Aorta (tissue), 5 donors: ENCODE data around the gene HOXA9. TPM values are rescaled to one million over a fixed set of nuclear protein-coding genes. Genes with fewer than 3 reads are reported as not detected.
A peak's percentile ranks its signal among the peaks of the same experiment; 100 is the strongest.

Experiments
- ATAC-seq: fragments of 200-7000 bp; cut with Tn5 transposase; one replicate; pipeline ENCODE4 v1.9.1; 2022; ENCODE audit warnings: moderate library complexity; ENCODE audit not compliant: low FRiP score
- DNase-seq, 2 donors: peaks; one replicate each; pipeline ENCODE4 v3.0.0-alpha.2; 2020
- H3K27ac ChIP-seq, 2 donors: one replicate each; pipeline ENCODE4 v1.5.1; 2013; ENCODE audit warnings: low read length in 2 of 2, mild to moderate bottlenecking in 2 of 2, moderate library complexity in 2 of 2, control low read depth in 1 of 2, inconsistent platforms in 1 of 2, low read depth in 1 of 2
- H3K27me3 ChIP-seq, 2 donors: one replicate each; pipeline ENCODE4 v1.6.1; 2013; ENCODE audit warnings: control low read depth in 1 of 2, low read length in 1 of 2, mild to moderate bottlenecking in 1 of 2, moderate library complexity in 1 of 2; ENCODE audit not compliant: insufficient read depth in 2 of 2, control insufficient read depth in 1 of 2
- H3K36me3 ChIP-seq, 2 donors: one replicate each; pipeline ENCODE4 v1.6.1; 2013; ENCODE audit warnings: control low read depth in 1 of 2, low read length in 1 of 2, mild to moderate bottlenecking in 1 of 2; ENCODE audit not compliant: insufficient read depth in 2 of 2, control insufficient read depth in 1 of 2
- H3K4me1 ChIP-seq, 2 donors: one replicate each; pipeline ENCODE4 v1.6.1; 2013; ENCODE audit warnings: low read length in 2 of 2, control low read depth in 1 of 2, mild to moderate bottlenecking in 1 of 2, moderate library complexity in 1 of 2; ENCODE audit not compliant: insufficient read depth in 2 of 2, control insufficient read depth in 1 of 2
- H3K4me3 ChIP-seq, 2 donors: one replicate each; pipeline ENCODE4 v1.5.1; 2013; ENCODE audit warnings: low read length in 2 of 2, control low read depth in 1 of 2, mild to moderate bottlenecking in 1 of 2
- H3K9me3 ChIP-seq: one replicate; pipeline ENCODE4 v1.6.1; 2013; ENCODE audit warnings: mild to moderate bottlenecking, low read length; ENCODE audit not compliant: control insufficient read depth
- WGBS, 2 donors: extraction: QIAGEN DNeasy Blood & Tissue Kit; methylation state at CpG; one replicate each; pipeline ENCODE4 v1.1.7; 2013; 5-methylcytosine and 5-hydroxymethylcytosine counted together
- intact Hi-C, 2 donors: fragments of 100-400 bp; cut with DNase I; formaldehyde crosslinking; loops; one replicate each; pipeline versions ENCODE4 v1.14.2 to v1.15.0; 2022
- polyA plus RNA-seq, 2 donors: library from polyadenylated mRNA; stranded (reverse); fragments of 200-250 nt; gene quantifications; one replicate each; pipeline ENCODE4 v1.2.3, GENCODE V29; 2013
- total RNA-seq, 2 donors: library from RNA; stranded (reverse); fragmentation: NEBNext Ultra II Directional; extraction: Animal tissue kit (Norgen Biotek cat#: 25700); gene quantifications; one replicate each; pipeline ENCODE4 v1.2.1, GENCODE V29; 2021
- donor health status: healthy with polysubstance abuse.
- donor health status: Bipolar disorder and iron deficiency.
- donor health status: DM: no; HTN: no; CAD: no.
- donor health status: DM: no; HTN: no; CAD: no.
- donor health status: DM: yes; HTN: yes; CAD: no.

The HOXA9 gene
- total and polyA plus RNA-seq, 4 donors, result 1.5 to 5.8 (median 2.4) TPM

- ATAC-seq (no peak), DNase-seq (no peak)
- intact Hi-C loops, result loop anchor here (5.0 to 10.0 kb wide), 4 partner anchors 717 to 897 kb away; no protein-coding TSS in a partner anchor
- WGBS, 2 donors, result 29 to 30% methylated on average over 18 of the region's 18 CpGs
- H3K4me1 ChIP-seq, result no peaks in the 10 kb centered on the region
- no peak overlapping the region for H3K4me3 ChIP-seq
- no peaks in the 10 kb centered on the region for H3K36me3 ChIP-seq
- H3K27ac ChIP-seq, result no peak overlapping the region
- no peaks in the 10 kb centered on the region for H3K9me3 ChIP-seq
- H3K27me3 ChIP-seq, result peaks cover 0 to 2% of the 10 kb centered on the region in 2 donors
Measured at GRCh38 chr7:27197137-27198042, 32.1 kb upstream of the HOXA9 start.

GRCh38 chr7:27196287-27196767, 31.0 kb upstream of the HOXA9 start:
- Histone ChIP-seq H3K4me1 (no peaks in the 10 kb centered on the region), H3K27me3 (peaks cover 0 to 2% of the 10 kb centered on the region in 2 donors), H3K27ac (no peak overlapping the region), H3K4me3 (no peak overlapping the region), H3K36me3 (no peaks in the 10 kb centered on the region), H3K9me3 (no peaks in the 10 kb centered on the region)
- ATAC-seq (peak; percentile 71), DNase-seq (peak; percentile 88 to 95)
- intact Hi-C loops, result loop anchor here (5.0 to 10.0 kb wide), 4 partner anchors 718 to 898 kb away; no protein-coding TSS in a partner anchor
- 4 to 5% methylated on average over 6 of the region's 6 CpGs for WGBS, 2 donors

GRCh38 chr7:27194686-27195379, 29.5 kb upstream of the HOXA9 start:
- intact Hi-C loops, result loop anchor here (5.0 to 10.0 kb wide), 4 partner anchors 720 to 900 kb away; no protein-coding TSS in a partner anchor
- no peak overlapping the region for H3K4me3 ChIP-seq
- no peak overlapping the region for H3K27ac ChIP-seq
- no peaks in the 10 kb centered on the region for H3K9me3 ChIP-seq
- ATAC-seq (no peak), DNase-seq (no peak)
- 34 to 41% methylated on average over 9 of the region's 9 CpGs for WGBS, 2 donors
- no peaks in the 10 kb centered on the region for H3K36me3 ChIP-seq
- no peaks in the 10 kb centered on the region for H3K4me1 ChIP-seq
- H3K27me3 ChIP-seq, result peaks cover 0 to 2% of the 10 kb centered on the region in 2 donors

GRCh38 chr7:27194002-27194352, 28.6 kb upstream of the HOXA9 start:
- no peak for ATAC-seq
- H3K27me3 ChIP-seq, result peaks cover 0 to 2% of the 10 kb centered on the region in 2 donors
- WGBS, 2 donors, result 61 to 75% methylated on average over 2 of the region's 2 CpGs
- no peaks in the 10 kb centered on the region for H3K36me3 ChIP-seq
- intact Hi-C loops, result loop anchor here (10.0 kb wide), 2 partner anchors 721 to 901 kb away; no protein-coding TSS in a partner anchor
- no peak for DNase-seq
- no peaks in the 10 kb centered on the region for H3K4me1 ChIP-seq
- no peaks in the 10 kb centered on the region for H3K9me3 ChIP-seq
- no peak overlapping the region for H3K4me3 ChIP-seq
- no peak overlapping the region for H3K27ac ChIP-seq

GRCh38 chr7:27193335-27194001, 28.1 kb upstream of the HOXA9 start:
- H3K27me3 ChIP-seq, result peaks cover 0 to 2% of the 10 kb centered on the region in 2 donors
- no peak overlapping the region for H3K27ac ChIP-seq
- DNase-seq (peak in 1 of 2 donors; percentile 35), ATAC-seq (no peak)
- no peaks in the 10 kb centered on the region for H3K36me3 ChIP-seq
- no peaks in the 10 kb centered on the region for H3K9me3 ChIP-seq
- no peaks in the 10 kb centered on the region for H3K4me1 ChIP-seq
- H3K4me3 ChIP-seq, result no peak overlapping the region
- intact Hi-C loops, result loop anchor here (10.0 kb wide), 2 partner anchors 721 to 901 kb away; no protein-coding TSS in a partner anchor
- 31 to 39% methylated on average over 29 of the region's 29 CpGs for WGBS, 2 donors

GRCh38 chr7:27192546-27193334, 27.4 kb upstream of the HOXA9 start:
- DNase-seq, result peak; percentile 55 to 79
- Histone ChIP-seq H3K36me3 (no peaks in the 10 kb centered on the region), H3K27ac (no peak overlapping the region), H3K27me3 (peaks cover 0 to 2% of the 10 kb centered on the region in 2 donors), H3K4me3 (no peak overlapping the region), H3K4me1 (no peaks in the 10 kb centered on the region), H3K9me3 (no peaks in the 10 kb centered on the region)
- peak; percentile 41 for ATAC-seq
- intact Hi-C loops, result loop anchor here (10.0 kb wide), 2 partner anchors 722 to 902 kb away; no protein-coding TSS in a partner anchor
- WGBS, 2 donors, result 3 to 4% methylated on average over 61 to 78 of the region's 78 CpGs

GRCh38 chr7:27191833-27192545, 26.7 kb upstream of the HOXA9 start:
- intact Hi-C loops, result loop anchor here (10.0 kb wide), 2 partner anchors 723 to 903 kb away; no protein-coding TSS in a partner anchor
- ATAC-seq (peak; percentile 9), DNase-seq (peak; percentile 46 to 74)
- Histone ChIP-seq H3K4me1 (no peaks in the 10 kb centered on the region), H3K27me3 (peaks cover 0 to 2% of the 10 kb centered on the region in 2 donors), H3K4me3 (no peak overlapping the region), H3K36me3 (no peaks in the 10 kb centered on the region), H3K27ac (no peak overlapping the region), H3K9me3 (no peaks in the 10 kb centered on the region)
- WGBS, 2 donors, result 44 to 49% methylated on average over 41 to 42 of the region's 42 CpGs
